ENCODE results near the gene BNC2.

Gene BNC2

DNA sequence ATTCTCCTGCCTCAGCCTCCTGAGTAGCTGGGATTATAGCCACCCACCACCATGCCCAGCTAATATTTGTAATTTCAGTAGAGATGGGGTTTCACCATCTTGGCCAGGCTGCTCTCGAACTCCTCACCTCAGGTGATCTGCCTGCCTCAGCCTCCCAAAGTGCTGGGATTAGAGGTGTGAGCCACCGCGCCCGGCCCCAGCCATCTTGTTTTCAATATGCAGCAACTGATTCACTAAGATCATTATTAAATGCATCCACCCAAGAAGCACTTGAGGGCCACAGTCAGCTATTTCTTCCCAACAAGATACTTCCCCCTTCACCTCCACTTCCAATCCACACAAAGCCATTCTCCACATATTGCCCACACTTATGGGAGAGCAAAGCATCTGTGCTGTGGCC lies 115.8 kb downstream of the BNC2 start:
- no peak for ATAC-seq

DNA sequence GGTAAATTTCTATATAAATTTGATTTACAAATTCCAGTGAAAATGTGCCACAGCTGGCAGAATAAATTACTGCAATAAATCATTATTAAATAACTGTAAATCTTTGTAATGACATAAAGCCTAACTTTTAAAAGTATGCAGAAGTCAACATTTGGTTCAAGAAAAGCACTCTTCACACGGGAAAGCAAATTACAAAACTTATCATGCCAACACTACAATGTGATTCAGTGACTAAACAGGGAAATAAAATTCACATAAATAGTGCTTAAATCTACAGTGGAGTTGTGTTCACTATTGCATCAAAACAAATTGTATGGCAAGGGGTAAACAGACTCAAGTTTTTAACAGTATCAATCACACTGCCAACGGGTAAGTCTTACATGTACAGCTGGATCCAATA lies 117.2 kb downstream of the BNC2 start:
- no peak for ATAC-seq

- ATAC-seq: no peak
Observed at GRCh38 chr9:16752601-16753000, 117.9 kb downstream of the BNC2 start.

DNA sequence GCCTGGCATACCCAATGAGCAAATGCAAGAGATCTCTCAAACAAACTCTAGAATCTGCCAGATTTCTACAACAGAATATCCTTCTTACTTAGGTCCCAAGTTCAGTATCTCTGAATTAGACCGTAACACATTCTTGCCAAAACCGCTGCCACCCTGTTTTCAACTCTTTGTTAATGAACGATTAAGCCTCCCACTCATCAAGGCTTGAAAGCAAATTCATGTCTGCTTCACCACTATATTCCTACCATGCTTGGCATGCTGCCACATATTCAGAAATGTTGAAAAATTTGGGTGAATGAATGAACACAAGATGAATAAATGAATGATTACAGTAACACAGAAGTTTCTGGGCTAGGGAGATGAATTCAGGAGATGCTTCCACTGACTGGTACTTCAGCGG lies 119.9 kb downstream of the BNC2 start:
- no peak for ATAC-seq

DNA sequence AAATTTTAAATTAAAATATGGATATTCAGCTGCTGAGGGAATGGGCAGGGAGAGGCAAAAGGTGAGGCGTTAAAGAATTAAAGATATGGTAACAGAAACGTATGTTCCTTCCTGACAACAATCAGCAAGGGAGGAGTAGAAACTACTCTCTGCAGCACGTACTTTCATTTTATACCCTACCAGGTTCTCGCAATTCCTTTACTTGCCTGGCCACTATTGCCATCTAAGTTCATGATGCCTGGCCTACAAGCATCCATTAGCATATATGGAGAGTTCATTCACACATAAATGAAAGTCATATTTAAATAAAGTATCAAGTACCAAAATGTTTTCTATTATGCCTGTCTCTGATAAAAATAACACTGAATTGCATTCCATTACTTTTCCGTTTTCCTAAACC lies 125.1 kb downstream of the BNC2 start:
- ATAC-seq: no peak

GRCh38 chr9:16744394-16744793 lies 126.1 kb downstream of the BNC2 start:
- no peak for ATAC-seq

- ATAC-seq: no peak
Observed at GRCh38 chr9:16743375-16743774, 127.1 kb downstream of the BNC2 start.

DNA sequence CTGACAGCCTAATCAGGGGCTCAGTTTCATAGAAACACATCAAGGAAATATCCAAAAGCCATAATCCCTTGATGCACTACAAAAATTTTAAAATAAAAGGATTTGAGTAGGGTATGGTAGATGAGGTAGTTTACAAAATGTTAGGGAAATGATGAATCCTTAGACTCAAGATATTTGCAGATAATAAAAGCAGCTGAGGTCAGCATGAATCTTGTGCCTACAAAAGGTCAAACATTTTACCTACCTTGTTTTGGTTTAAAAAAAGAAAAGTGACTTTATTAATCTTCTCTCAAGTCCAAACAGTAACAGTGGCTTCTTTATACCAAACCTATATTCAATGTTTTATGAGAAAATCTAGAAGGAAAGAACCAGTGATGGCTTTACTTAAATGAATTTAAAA lies 135.5 kb downstream of the BNC2 start:
- ATAC-seq: no peak

DNA sequence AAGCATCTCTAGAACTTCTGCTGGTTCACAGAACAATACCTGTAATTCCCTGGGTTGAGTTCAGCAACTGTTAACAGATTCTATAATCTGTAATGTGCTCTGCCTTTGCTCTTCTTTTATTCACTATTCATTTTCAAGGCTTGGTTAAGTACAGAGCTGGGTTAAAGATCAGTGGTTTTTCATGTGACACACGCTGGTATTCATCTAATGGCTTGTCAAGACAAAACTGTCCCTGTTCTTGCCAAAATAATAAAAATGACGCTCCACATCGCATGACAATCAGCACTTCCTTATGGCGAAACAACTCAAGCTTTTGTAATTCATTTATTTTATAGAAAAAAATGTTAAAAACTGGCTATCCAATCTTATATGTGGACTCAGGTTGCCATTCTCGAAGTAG lies 137.9 kb downstream of the BNC2 start:
- no peak for ATAC-seq

- ATAC-seq: no peak
Observed at GRCh38 chr9:16730162-16730561, 140.3 kb downstream of the BNC2 start.

- ATAC-seq: no peak
Observed at GRCh38 chr9:16729651-16730050, 140.8 kb downstream of the BNC2 start.

DNA sequence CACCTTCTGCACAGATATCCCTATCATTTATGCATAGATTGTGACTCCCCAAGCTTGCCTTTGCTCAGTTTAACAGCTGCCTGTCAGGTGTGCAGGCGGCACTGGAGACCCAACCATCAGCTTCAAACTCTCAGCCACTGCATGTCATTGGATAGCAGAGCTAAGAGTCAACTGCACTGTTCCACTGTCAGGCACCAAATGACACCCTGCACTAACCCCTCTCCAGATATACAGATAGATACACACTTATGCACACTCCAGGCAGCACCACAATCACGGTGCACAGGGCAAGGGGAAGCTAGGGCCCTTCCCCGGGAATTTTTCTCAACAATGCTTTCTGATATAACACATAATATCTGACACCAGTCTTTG lies 142.3 kb downstream of the BNC2 start:
- no peak for ATAC-seq

DNA sequence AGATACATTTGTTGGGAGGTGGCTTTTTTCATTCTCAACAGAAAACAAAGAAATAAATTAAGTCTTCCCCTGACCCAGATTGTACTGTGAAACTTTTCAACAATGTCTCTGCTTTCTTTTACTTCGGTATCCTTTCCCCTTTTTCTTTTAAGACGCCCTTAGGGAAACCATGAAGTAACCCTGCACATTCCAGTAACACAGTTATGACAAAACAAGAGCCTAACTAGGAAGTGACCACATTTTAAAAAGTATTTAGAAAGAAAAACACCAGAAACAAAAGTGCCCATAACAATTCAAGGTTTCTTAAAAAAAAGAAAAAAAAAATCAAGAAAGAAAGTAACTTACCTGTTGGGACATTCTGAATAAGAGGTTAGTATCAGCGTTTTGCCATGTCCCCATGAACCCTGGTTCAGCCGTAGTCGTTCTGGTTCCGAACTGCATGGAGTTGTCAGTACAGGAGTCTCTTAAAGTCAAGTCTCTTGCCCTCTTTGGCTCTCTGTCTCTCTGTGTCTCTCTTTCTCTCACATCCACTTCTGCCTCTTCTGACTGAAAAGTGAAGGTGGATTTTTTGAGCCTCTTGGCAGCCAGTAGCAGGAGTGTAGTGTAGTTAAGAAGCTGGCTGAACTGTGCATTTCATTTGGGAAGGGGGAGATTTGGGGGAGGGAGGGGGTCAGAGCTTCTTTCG lies 142.9 kb downstream of the BNC2 start:
- ATAC-seq: no peak

GRCh38 chr9:16726718-16727451 lies 143.6 kb downstream of the BNC2 start:
- peak in 1 of 2 donors; percentile 25 for ATAC-seq

DNA sequence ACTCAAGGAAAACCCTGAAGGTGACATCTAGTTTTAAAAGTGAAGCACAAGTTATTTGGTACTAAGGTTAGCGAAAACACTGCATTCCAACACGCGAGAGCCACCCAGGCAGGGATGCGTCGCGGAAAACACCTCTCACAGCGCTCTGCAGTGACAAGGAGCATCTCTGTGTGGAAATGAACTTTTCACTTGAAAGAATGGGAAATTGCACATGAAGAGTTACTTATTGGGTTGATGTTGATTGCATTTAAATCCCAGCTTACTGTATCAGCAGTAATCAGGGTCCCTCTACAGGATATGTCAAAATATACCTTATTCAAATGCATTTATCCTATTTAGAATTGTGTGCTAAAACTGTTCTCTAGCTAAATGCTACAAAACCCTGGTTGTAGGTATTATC lies 144.4 kb downstream of the BNC2 start:
- no peak for ATAC-seq

GRCh38 chr9:16725066-16725465 lies 145.4 kb downstream of the BNC2 start:
- no peak for ATAC-seq

- ATAC-seq: no peak
Observed at GRCh38 chr9:16721972-16722371, 148.5 kb downstream of the BNC2 start.

GRCh38 chr9:16720386-16720785 lies 150.1 kb downstream of the BNC2 start:
- no peak for ATAC-seq

GRCh38 chr9:16719921-16720320 lies 150.5 kb downstream of the BNC2 start:
- ATAC-seq: no peak

DNA sequence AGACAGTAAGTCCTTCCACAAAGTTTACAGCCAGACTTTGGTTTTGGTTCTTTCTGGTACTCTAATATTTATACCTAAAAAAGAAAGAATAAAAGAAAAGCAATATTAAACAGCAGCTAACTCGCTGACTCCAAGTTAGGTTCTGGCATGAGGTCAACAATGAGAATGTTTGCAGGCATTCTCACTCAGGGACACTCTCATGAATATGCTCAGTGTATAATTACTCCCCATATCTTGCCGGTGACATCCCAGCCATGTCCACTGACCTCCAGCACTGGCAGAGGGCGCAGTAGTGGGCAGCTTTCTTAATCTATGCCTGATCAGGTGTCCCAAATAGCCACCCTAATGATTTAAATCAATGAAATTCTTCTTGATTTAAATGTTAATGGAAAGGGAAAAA lies 151.5 kb downstream of the BNC2 start:
- ATAC-seq: no peak

GRCh38 chr9:16718296-16718695 lies 152.2 kb downstream of the BNC2 start:
- ATAC-seq: no peak

GRCh38 chr9:16716601-16717000 lies 153.9 kb downstream of the BNC2 start:
- ATAC-seq: no peak

GRCh38 chr9:16715404-16715803 lies 155.1 kb downstream of the BNC2 start:
- no peak for ATAC-seq

- no peak for ATAC-seq
Observed at GRCh38 chr9:16712787-16713186, 157.7 kb downstream of the BNC2 start.

DNA sequence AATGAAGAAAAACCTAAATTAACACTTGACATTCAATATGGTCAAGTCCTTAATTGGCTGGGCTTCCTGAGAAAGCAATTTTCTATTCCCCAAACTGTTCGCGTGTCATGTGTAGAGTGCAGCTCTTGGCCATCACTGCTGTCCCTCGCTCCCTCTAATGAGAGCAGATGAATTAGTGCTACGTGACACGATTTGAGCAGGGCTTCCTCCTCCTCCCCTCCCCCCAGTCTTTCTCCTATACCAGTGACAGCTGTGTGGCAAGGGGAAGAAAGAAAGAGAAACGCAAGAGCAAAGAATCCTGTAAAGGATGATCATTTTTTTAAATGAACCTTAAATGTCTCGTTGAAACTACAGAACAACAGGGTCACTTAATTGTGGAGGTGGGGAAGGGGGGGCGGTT lies 159.6 kb downstream of the BNC2 start:
- ATAC-seq: no peak
